GM19193 (cell line): ENCODE measurements around the gene MED15.

ENCODE experiments used
- POLR2A ChIP-seq: IDR thresholded peaks from 4 replicates; pipeline ENCODE4 v1.6.1; 2011; ENCODE audit not compliant: insufficient read depth, insufficient read length; ENCODE audit errors: extremely low read depth

Gene MED15

GRCh38 chr22:20576445-20576816 is 69.0 kb downstream of the MED15 start:
- no peak for TF ChIP-seq POLR2A

- TF ChIP-seq POLR2A: no peak
Measured at GRCh38 chr22:20577045-20577444, 69.6 kb downstream of the MED15 start.

GRCh38 chr22:20577549-20577975 is 70.2 kb downstream of the MED15 start:
- no peak for TF ChIP-seq POLR2A

GRCh38 chr22:20578192-20578591 is 70.8 kb downstream of the MED15 start:
- TF ChIP-seq POLR2A: no peak

GRCh38 chr22:20578707-20579106 is 71.3 kb downstream of the MED15 start:
- no peak for TF ChIP-seq POLR2A

- TF ChIP-seq POLR2A: no peak
Measured at GRCh38 chr22:20579273-20580120, 72.1 kb downstream of the MED15 start.

GRCh38 chr22:20580179-20580578 is 72.8 kb downstream of the MED15 start:
- TF ChIP-seq POLR2A: no peak

GRCh38 chr22:20580611-20581502 is 73.4 kb downstream of the MED15 start:
- TF ChIP-seq POLR2A: no peak

GRCh38 chr22:20581503-20582170 is 74.2 kb downstream of the MED15 start:
- TF ChIP-seq POLR2A: no peak

GRCh38 chr22:20582171-20582511 is 74.7 kb downstream of the MED15 start:
- TF ChIP-seq POLR2A: no peak

GRCh38 chr22:20582520-20583361 is 75.3 kb downstream of the MED15 start:
- TF ChIP-seq POLR2A: no peak

- TF ChIP-seq POLR2A: no peak
Measured at GRCh38 chr22:20583471-20583922, 76.1 kb downstream of the MED15 start.

GRCh38 chr22:20584029-20584871 is 76.8 kb downstream of the MED15 start:
- TF ChIP-seq POLR2A: no peak
